DND-41 (cell line): ENCODE measurements around the gene MYCBP2.

Experiments
- ATAC-seq: fragments of 200-7000 bp; cut with Tn5 transposase; 3 replicates; pipeline ENCODE4 v1.9.1; 2021; ENCODE audit warnings: low read depth; ENCODE audit not compliant: insufficient read depth
- DNase-seq: peaks from one replicate; pipeline ENCODE4 v3.0.0-alpha.2; 2020
- H2AFZ ChIP-seq: 2 replicates; pipeline ENCODE4 v1.6.0; 2012; ENCODE audit warnings: low read depth, low read length
- H3K27ac ChIP-seq: 2 replicates; pipeline ENCODE4 v1.5.1; 2012; ENCODE audit warnings: low read length, inconsistent platforms
- H3K27me3 ChIP-seq: fragments of 200-600 bp; sonication (generic); 2 replicates; pipeline ENCODE4 v1.6.0; 2012; ENCODE audit warnings: low read length, mild to moderate bottlenecking, inconsistent platforms; ENCODE audit not compliant: insufficient read depth, poor library complexity
- H3K36me3 ChIP-seq: 2 replicates; pipeline ENCODE4 v1.5.1; 2012; ENCODE audit warnings: low read length, inconsistent platforms; ENCODE audit not compliant: insufficient read depth
- H3K4me1 ChIP-seq: 2 replicates; pipeline ENCODE4 v1.5.1; 2012; ENCODE audit warnings: mild to moderate bottlenecking, low read length; ENCODE audit not compliant: insufficient read depth
- H3K4me2 ChIP-seq: 2 replicates; pipeline ENCODE4 v1.6.0; 2012; ENCODE audit warnings: mild to moderate bottlenecking, moderate library complexity, low read length, inconsistent platforms; ENCODE audit not compliant: insufficient read depth
- H3K4me3 ChIP-seq, 2 experiments: fragments of 200-600 bp in 1 of 2; shearing (Covaris generic) in 1 of 2; 2 replicates each; pipeline ENCODE4 v1.5.1; 2012 to 2016; ENCODE audit warnings: inconsistent platforms in 2 of 2, low read length in 2 of 2, mild to moderate bottlenecking in 2 of 2, low read depth in 1 of 2, moderate library complexity in 1 of 2
- H3K79me2 ChIP-seq: 2 replicates; pipeline ENCODE4 v1.6.0; 2012; ENCODE audit warnings: low read length, inconsistent platforms; ENCODE audit not compliant: insufficient read depth
- H3K9ac ChIP-seq: 2 replicates; pipeline ENCODE4 v1.6.0; 2012; ENCODE audit warnings: low read depth, mild to moderate bottlenecking, inconsistent platforms, low read length, moderate library complexity
- H3K9me3 ChIP-seq: 2 replicates; pipeline ENCODE4 v1.5.1; 2012; ENCODE audit warnings: low read length, moderate library complexity, mild to moderate bottlenecking, inconsistent platforms; ENCODE audit not compliant: insufficient read depth, severe bottlenecking
- H4K20me1 ChIP-seq: 2 replicates; pipeline ENCODE4 v1.6.0; 2012; ENCODE audit warnings: low read length; ENCODE audit not compliant: insufficient read depth
- CTCF ChIP-seq: IDR thresholded peaks from 2 replicates; pipeline ENCODE4 v1.5.1; 2012; ENCODE audit warnings: borderline replicate concordance, low read length, moderate library complexity, mild to moderate bottlenecking; ENCODE audit not compliant: poor library complexity, severe bottlenecking; ENCODE audit errors: extremely low read depth
- EZH2 ChIP-seq: IDR thresholded peaks from 3 replicates; pipeline ENCODE4 v1.6.1; 2012; ENCODE audit warnings: borderline replicate concordance, low read depth, mild to moderate bottlenecking, moderate library complexity, low read length, inconsistent platforms; ENCODE audit not compliant: severe bottlenecking

MYCBP2 gene

GRCh38 chr13:77042566-77043177, 284.2 kb downstream of the MYCBP2 start:
- no peak overlapping the region for H3K4me2 ChIP-seq
- no peak overlapping the region for H3K27ac ChIP-seq
- H3K79me2 ChIP-seq = no peaks in the 10 kb centered on the region
- no peaks in the 10 kb centered on the region for H3K9me3 ChIP-seq
- ATAC-seq = no peak
- H3K4me1 ChIP-seq = no peaks in the 10 kb centered on the region
- no peak overlapping the region for H3K9ac ChIP-seq
- H3K27me3 ChIP-seq = no peaks in the 10 kb centered on the region
- H3K4me3 ChIP-seq = no peak overlapping the region
- no peak overlapping the region for H2AFZ ChIP-seq
- peaks cover 31% of the 10 kb centered on the region for H3K36me3 ChIP-seq
- DNase-seq = no peak
- TF ChIP-seq CTCF = no peak
- TF ChIP-seq EZH2 = no peak
- no peaks in the 10 kb centered on the region for H4K20me1 ChIP-seq

- ATAC-seq (no peak), DNase-seq (no peak)
- Histone ChIP-seq H3K79me2 (no peaks in the 10 kb centered on the region), H3K27me3 (no peaks in the 10 kb centered on the region), H3K4me1 (no peaks in the 10 kb centered on the region), H3K9ac (no peak overlapping the region), H3K27ac (no peak overlapping the region), H4K20me1 (no peaks in the 10 kb centered on the region), H3K9me3 (no peaks in the 10 kb centered on the region), H3K4me2 (no peak overlapping the region), H2AFZ (no peak overlapping the region), H3K4me3 (no peak overlapping the region), H3K36me3 (peaks cover 15% of the 10 kb centered on the region)
- no peak for TF ChIP-seq CTCF
- no peak for TF ChIP-seq EZH2
Measured at GRCh38 chr13:77040835-77041234, 286.1 kb downstream of the MYCBP2 start.

- H3K9me3 ChIP-seq = no peaks in the 10 kb centered on the region
- H3K27me3 ChIP-seq = no peaks in the 10 kb centered on the region
- no peak overlapping the region for H3K27ac ChIP-seq
- no peak for DNase-seq
- H3K9ac ChIP-seq = no peak overlapping the region
- H3K4me1 ChIP-seq = no peaks in the 10 kb centered on the region
- TF ChIP-seq CTCF = no peak
- TF ChIP-seq EZH2 = no peak
- H4K20me1 ChIP-seq = no peaks in the 10 kb centered on the region
- no peak overlapping the region for H3K4me2 ChIP-seq
- no peaks in the 10 kb centered on the region for H3K79me2 ChIP-seq
- H3K36me3 ChIP-seq = peaks cover 12% of the 10 kb centered on the region
- no peak overlapping the region for H3K4me3 ChIP-seq
- ATAC-seq = no peak; the same call in 2 of the 3 replicates
- no peak overlapping the region for H2AFZ ChIP-seq
Measured at GRCh38 chr13:77040076-77040475, 286.8 kb downstream of the MYCBP2 start.
